ENCODE results near the gene AXIN2. TPM values are rescaled to one million over a fixed set of nuclear protein-coding genes. Genes with fewer than 3 reads are reported as not detected.

The AXIN2 gene, protein sequence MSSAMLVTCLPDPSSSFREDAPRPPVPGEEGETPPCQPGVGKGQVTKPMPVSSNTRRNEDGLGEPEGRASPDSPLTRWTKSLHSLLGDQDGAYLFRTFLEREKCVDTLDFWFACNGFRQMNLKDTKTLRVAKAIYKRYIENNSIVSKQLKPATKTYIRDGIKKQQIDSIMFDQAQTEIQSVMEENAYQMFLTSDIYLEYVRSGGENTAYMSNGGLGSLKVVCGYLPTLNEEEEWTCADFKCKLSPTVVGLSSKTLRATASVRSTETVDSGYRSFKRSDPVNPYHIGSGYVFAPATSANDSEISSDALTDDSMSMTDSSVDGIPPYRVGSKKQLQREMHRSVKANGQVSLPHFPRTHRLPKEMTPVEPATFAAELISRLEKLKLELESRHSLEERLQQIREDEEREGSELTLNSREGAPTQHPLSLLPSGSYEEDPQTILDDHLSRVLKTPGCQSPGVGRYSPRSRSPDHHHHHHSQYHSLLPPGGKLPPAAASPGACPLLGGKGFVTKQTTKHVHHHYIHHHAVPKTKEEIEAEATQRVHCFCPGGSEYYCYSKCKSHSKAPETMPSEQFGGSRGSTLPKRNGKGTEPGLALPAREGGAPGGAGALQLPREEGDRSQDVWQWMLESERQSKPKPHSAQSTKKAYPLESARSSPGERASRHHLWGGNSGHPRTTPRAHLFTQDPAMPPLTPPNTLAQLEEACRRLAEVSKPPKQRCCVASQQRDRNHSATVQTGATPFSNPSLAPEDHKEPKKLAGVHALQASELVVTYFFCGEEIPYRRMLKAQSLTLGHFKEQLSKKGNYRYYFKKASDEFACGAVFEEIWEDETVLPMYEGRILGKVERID
- total RNA-seq (2014; rRNA removed; shearing (Covaris generic)) = 1.8 and 13.7 TPM in 2 replicates

DNA sequence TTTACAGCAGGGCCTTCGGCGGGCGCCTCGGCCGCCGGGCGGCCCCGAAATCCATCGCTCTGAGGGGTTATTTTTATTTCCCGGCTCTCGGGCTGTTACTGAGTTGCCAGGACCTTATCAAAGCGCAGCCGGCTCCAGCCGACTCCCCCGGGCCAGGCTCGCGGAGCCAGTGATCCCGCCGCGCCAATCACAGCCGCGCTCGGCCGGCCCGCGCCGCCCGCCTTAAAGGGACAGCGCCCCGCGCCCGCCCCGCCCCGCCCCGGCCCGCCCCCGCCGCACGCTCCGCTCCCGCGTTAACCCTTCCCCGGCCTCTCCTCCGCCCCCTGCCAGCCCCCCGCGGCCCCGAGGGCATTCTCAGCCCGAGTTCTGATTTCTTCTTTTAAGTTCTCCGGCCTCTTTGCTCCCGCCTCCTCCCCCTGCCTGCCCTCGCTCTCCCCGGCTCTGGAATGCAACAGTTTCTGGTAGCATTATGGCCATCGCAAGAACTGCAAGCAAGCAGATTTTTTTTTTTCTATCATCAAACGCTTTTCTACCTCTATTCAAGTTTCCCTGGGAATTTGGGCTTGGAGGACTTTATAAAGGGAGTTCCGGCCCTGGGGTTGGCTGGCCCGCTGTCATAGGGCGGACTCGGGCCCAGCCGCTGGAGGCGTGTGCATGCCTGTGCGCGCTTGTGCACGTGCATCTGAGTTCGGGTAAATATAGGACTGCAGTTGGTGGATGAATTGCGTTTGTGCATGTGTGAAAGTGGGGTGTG, at the start of gene AXIN2:
Gene AXIN2 (minus strand): TSS at position 197 of the 754 bp plus-strand sequence. CDS start 3,028 bp downstream, outside the sequence.
- peak; percentile 81 for DNase-seq (ENCODE audit: low spot score)

DNA sequence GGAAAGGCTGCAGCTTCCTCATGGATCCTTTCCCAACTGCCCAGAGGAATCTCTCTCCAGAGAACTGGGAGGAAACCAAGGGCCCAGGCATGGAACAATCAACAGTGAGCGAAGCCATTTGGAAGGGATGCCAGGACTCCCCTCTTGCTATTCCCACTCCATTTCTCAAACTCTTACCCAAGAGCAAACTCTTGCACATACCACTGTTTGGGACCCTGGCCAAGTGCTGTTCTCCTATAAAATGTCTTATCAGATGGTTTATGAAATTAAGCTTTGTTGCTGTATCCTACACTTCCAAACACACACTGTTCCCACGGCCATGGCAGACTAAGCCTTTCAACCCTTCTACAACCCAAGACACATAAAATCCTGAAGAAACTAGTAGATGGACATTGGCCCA, 48.3 kb upstream of the AXIN2 start:
- no peak for DNase-seq (ENCODE audit: low spot score)

DNA sequence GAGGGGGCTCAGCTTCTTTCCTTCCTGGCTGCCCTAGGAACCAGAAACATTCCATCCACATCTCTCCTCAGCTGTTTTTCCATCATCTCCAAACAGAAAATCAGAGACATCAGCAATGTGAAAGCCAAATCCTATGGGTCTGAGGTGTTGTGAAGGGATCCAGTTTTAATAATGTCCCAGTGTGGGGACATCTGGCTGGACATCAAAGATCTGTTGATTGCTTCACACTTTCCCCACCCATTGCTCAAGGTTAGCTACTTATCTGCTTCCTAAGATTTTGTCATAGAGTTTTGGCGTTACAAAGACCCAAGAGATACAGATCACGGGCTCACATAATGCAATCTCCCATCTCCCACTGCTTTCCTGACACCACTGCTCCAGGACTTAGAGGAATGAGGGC, 47.8 kb upstream of the AXIN2 start:
- no peak for DNase-seq (ENCODE audit: low spot score)

DNA sequence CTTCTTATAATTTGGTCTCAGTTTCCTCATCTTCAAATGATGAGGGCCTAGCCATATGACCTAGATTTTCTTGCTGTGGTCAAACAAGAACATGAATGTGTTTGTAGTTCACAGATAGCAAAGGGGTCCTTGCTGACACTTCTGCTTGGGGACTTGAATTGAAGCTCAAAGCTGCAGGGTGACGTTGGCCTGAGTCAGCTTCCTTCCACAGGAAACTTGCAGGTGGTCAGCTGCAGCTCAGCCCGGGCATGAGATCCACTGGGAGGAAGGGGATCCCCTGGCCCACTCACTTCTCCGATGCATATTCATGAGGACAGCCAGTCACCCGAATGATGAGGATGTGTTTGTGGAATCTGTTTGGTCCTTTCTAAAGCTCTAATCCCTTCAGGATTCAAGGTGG, 42.6 kb upstream of the AXIN2 start:
- no peak for DNase-seq (ENCODE audit: low spot score)

DNA sequence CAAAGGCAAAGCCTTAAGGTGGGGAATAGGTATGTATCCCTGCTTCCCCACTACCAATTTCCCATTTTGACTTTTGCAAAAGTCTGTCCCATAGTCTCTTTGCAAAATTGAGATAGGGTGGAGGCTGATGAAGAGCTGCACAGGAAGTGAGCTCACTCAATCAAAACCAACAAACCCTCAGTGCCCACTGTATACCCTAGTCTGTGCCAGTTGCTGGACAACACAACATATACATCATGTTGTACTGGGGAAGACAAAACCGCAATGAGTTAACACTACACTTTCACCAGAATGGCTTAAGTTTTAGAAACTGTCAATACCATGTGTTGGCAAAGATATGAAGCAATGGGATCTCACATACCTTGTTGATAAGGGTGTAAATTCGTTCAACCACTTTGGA, 40.4 kb upstream of the AXIN2 start:
- DNase-seq (ENCODE audit: low spot score) = no peak

DNA sequence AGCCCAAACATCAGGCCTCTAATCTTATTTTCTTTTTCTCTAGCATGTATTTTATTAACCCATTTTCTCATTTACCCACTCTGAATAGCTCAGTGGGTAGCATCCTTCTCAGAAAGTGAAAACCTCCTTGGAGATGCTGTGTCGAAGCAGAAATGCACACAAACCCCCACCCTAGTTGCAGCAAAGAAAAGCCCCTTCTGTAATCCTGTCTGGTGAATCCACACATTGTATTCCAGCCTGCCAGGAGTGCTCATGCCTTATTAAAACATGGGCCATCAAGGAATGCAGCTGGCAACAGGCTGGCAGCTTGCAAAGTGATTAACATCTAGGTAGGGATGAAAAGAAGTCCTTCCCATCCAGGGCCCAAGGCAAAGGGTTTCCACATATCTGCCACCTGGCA, 39.7 kb upstream of the AXIN2 start:
- no peak for DNase-seq (ENCODE audit: low spot score)

DNA sequence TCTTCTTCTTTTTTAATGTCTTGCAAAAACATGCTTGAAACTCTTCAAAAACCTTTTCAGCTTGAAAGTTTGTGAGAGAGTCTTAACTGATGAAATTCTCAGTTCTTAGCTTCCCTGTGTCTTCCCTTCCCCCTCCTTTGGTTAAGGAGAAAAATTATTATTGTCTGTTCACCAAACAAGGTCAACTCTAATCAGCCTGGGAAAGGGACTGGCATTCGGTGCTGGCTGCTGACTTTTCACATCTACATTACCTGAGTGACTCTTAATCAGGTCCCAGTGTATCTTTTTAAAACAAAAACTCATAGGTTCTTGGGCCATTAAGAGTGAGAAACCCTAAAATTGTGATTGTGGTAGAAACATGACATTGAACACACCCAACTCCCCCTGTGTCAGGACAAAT, 39.1 kb upstream of the AXIN2 start:
- no peak for DNase-seq (ENCODE audit: low spot score)

DNA sequence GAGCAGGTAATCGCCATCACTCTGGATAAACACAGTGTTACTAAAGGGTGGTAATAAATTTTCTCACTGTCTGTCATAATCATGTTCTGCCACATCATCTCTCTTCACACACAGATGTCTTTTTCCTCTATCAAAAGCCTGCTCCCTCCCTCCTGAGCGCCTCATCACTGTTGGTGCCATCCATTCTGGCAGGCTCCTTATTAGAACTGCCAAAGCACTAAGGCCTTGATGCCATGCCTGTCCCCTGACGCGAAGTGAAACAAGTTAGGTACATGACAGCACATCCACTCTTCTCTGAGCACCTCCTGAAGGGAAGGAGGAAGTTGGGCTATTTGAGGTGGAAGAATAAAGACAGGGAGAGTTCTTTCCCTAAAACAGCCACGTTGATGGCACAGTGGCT, 38.2 kb upstream of the AXIN2 start:
- DNase-seq (ENCODE audit: low spot score) = no peak

DNA sequence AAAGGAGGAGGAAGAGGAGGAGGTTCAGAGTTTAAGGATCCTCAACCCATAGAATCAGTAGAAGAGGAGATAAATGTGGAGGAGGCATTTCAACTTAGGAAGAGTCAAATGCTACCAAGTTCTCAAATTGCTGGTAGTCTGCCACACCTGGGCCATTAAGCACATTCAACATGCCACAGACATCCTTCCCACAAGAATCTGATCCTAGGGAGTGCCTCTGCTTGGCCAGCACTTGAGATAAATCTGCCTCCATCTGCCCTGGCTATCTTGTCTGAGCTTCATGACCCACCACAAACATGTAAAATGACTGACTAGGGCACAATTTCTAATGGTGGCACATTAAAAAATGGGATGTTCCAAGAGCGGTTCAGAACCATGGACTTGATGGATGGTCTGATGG, 37.3 kb upstream of the AXIN2 start:
- DNase-seq (ENCODE audit: low spot score) = no peak

DNA sequence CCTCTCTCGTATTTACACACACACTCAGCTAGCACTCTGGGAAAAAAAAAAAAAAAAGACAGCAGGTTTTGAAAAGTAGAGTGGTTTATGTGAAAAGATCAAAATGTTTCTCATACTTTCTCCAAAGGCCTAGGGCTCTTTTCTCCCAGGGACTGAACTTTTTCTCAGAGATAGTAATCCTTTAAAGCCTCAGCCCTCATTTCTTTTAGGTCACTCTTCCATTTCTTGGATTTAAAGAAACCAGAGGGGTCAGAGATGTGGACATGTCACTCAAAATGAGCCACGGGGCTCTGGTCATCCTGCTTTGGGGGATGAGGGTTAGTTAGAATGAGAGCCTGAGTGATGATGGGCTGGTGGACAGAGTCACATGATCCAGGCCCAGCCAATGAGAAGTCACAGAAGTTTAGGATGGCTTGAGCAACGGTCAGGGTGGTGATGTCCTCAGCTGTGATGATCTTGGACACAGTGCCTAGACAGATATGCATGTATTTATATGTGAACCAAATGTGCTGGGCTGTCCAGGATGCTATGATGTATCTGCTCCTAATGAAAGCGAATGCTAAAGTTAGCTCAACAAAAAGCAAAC, 33.7 kb upstream of the AXIN2 start:
- DNase-seq (ENCODE audit: low spot score) = no peak

DNA sequence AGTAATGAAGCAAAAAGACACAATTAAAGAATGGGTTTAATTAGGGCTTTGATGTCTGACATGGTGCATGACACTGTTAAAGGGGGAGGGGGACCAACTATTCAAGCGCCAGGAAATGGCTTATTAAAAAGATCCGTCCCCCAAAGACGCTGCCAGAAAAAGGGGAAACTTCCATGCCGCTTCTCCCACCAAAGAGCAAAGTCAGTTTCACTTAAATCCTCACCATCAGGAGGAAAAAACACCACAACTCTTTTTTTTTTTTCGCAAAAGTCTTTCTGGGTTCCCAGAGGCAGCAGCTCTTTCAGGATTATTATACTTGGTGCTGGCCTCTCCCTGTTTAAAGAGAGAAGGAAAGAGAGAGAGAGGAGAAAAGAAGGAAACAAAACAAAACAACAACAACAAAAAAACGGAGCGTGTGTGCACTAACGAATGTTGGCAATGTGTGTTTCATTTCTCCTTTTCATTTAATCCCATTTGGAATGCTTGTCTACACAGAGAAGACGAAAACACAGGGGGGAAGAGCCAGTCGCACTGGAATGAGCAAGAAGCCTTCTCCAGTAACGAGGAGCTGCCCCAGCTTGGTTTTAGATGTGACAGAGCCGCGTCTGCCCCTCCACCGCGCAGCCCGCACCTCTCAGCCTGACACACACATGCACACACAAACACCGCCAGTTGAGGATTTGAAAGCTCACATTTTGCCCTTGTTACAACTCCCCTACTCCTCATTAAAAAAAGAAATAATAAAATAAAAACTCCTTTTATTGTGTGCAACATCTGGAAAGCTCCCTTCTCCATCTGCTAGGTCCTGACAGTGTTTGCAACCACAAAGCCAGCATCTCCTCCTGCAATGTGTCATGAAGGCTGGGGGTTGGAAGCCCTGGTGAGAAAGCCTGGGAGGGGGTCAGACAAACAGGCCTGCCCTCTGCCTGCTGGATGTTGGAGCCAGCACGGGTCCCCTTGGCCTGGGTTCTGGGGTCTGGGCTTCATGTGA, 32.7 kb upstream of the AXIN2 start:
- DNase-seq (ENCODE audit: low spot score) = no peak

DNA sequence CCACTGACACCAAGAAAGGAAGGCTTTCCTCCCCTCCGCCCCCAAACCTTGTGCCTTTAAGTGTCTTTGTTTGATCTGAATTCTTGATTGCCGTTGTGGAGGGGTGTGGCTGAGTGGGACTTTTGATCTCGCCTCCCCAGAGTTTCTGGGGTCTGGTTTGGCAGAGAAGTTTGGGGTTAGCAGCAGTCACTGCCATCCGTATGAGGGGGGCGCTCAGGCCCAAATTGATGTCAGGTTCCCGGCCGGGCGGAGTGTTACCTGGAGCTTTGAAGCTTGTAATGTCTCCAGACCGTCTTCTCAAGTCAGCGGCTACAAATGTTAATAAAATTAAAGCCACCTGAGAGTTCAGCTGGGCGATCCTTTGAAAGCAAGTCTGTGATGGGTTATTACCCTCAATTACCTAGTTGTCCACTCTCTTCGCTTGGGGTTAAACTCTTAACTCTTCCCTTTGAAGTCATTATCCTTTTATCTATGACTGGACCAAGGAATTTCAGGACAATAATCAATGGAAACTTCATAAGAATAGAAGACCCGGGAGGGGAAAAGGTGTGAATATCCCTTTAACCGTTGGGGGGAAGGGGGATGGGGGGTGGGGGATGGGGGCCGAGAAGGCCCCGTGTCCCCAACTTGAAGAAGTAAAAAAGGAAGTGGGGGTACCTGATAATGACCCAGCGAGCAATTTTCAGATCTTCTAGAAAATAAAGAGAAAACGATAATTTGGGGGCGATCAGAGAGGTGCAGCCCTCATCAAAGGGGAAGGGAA, 31.8 kb upstream of the AXIN2 start:
- DNase-seq (ENCODE audit: low spot score) = no peak

DNA sequence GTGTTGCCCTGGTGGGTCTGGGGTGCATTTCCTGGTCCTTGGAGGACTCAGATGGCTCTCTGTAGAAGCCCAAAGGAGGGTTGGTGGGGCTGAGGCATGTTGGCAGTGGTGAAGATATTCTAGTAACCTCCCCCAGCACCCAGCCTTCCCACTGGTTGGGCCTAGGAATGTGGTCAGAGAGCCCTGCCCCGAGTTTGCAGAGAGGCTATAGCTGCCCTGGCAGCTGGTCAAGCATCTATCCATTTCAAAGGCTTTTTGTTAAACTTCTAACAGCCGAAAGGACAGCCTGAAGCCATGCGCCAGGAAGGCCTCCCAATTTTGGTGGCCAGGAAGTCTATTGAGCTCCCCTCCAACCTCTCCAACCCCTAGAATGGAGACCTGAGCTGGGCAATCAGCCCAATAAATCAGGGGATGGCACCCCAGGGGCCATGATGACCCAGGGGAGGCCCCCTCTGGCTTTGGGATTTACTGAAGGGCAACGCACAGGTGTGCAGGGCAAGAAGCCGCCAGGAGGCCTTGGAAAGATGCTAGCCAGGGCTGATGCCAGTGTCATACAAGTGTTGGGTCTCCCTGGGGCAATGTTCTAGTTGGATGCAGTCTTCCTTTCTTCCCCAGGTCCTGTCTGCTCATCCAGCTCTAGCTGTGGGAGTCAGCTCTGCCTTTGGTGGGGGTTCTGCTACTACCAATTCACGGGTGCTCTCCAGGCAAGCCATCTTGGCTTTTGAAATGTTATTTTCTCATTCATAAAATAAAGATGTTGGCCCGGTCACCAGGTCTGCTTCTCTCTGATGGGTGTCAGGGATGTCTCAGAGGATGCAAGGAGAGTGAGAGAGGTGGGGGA, 30.9 kb upstream of the AXIN2 start:
- no peak for DNase-seq (ENCODE audit: low spot score)

DNA sequence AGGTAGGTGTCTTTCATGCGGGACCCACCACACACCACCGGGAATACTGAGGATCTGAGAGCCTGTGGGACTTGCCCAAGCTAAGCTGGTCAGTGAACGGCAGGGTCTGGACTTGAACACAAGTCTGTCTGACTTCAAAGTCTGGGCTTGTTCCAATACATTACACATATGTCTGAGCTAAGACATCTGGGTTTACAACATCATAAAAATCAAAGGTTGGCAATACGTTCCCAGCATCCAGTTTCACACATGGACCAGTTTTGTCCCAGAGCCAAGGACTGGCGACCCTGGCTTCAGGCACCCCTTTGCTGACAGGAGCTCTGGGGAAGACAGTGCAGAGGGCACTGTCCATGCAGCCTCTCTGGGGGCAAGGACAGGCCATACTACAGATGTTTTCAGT, 27.9 kb upstream of the AXIN2 start:
- DNase-seq (ENCODE audit: low spot score) = no peak

DNA sequence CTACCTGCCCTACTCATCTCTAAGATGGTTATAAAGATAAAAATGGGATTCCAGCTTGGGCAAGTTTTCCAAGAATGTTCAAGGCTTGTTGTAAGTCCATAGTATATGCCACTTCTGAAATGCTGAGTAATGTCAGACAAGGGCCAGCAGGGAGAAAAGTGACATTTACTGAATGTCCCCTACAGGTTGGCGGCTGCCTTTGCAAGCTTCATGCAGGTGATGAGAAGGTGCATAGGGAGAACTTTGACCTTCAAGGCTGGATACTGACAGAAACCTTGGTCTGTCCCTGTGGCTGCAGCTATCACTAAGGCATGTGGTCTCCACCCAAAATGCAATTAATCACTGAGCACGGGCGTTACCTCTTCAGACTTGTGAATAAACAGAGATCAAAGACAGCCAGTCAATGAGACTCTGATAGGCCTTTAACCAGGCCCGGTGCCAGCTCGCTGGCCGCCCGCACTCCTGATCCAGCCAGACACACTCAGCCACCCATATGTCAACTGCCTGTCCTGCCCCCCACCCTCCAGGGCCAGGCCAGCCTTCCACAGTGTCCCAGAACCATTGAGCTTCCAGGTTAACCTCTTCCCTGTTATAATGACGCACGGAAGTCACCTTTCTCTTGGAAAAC, 26.8 kb upstream of the AXIN2 start:
- no peak for DNase-seq (ENCODE audit: low spot score)

DNA sequence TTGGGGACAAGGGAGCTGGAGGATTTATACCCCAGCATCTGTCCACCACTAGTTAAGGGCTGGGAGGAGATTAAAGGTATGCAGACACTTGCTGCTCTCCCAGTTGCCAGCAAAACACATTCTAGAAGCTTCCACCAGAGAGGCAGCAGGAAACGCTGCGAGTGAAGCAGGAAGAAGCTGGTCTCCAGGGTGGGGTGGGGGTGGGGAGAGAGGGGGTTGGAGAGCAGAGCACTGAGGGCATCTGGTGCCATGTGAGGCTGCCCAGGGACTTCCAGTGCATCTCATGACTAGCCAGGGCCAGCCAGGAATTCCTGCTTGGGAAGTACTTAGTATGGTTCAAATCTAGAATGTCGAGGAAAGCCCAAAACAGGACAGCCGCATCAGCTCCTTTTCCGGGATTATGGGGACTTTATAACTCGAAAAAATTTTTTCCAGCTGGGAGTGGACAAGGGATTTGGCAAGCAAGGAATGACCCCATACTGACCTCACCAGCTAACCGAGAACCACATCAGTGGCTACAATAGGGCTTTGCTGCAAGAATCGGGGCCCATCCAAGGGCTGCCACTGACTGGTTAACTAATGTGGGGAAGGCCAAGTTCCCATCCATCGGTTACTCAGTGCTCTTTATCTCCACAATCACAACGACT, 26.2 kb upstream of the AXIN2 start:
- no peak for DNase-seq (ENCODE audit: low spot score)

DNA sequence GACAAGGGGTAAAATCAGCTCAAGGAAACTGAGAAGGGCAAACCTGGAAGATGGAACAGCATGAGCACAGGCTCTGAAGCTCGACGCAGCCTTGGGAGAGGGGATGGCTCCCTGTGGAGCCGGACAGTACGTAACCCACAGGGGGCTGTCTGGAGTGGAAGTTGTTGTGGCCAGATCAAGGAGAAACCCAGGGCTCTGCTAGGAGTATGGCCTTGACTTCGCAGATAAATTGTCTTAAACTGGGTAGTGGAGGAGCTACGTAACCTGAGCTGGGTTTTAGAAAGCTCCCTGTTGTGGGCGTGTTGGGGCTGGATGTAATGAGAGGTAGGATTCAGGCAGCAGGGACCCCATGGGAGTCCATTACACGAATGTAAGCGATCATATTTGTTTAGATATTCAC, 25.5 kb upstream of the AXIN2 start:
- no peak for DNase-seq (ENCODE audit: low spot score)

Data from H4 (cell line).